ENCODE measurements around the gene SPINK8.

- TF ChIP-seq, protein P1, sequence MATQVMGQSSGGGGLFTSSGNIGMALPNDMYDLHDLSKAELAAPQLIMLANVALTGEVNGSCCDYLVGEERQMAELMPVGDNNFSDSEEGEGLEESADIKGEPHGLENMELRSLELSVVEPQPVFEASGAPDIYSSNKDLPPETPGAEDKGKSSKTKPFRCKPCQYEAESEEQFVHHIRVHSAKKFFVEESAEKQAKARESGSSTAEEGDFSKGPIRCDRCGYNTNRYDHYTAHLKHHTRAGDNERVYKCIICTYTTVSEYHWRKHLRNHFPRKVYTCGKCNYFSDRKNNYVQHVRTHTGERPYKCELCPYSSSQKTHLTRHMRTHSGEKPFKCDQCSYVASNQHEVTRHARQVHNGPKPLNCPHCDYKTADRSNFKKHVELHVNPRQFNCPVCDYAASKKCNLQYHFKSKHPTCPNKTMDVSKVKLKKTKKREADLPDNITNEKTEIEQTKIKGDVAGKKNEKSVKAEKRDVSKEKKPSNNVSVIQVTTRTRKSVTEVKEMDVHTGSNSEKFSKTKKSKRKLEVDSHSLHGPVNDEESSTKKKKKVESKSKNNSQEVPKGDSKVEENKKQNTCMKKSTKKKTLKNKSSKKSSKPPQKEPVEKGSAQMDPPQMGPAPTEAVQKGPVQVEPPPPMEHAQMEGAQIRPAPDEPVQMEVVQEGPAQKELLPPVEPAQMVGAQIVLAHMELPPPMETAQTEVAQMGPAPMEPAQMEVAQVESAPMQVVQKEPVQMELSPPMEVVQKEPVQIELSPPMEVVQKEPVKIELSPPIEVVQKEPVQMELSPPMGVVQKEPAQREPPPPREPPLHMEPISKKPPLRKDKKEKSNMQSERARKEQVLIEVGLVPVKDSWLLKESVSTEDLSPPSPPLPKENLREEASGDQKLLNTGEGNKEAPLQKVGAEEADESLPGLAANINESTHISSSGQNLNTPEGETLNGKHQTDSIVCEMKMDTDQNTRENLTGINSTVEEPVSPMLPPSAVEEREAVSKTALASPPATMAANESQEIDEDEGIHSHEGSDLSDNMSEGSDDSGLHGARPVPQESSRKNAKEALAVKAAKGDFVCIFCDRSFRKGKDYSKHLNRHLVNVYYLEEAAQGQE (IDR thresholded peaks at IDR 0.05), result no peak
- TF ChIP-seq, protein P2, sequence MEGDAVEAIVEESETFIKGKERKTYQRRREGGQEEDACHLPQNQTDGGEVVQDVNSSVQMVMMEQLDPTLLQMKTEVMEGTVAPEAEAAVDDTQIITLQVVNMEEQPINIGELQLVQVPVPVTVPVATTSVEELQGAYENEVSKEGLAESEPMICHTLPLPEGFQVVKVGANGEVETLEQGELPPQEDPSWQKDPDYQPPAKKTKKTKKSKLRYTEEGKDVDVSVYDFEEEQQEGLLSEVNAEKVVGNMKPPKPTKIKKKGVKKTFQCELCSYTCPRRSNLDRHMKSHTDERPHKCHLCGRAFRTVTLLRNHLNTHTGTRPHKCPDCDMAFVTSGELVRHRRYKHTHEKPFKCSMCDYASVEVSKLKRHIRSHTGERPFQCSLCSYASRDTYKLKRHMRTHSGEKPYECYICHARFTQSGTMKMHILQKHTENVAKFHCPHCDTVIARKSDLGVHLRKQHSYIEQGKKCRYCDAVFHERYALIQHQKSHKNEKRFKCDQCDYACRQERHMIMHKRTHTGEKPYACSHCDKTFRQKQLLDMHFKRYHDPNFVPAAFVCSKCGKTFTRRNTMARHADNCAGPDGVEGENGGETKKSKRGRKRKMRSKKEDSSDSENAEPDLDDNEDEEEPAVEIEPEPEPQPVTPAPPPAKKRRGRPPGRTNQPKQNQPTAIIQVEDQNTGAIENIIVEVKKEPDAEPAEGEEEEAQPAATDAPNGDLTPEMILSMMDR (IDR thresholded peaks at IDR 0.05; ENCODE audit: low read depth, low read length, missing input control), result no peak
- TF ChIP-seq, protein P3, sequence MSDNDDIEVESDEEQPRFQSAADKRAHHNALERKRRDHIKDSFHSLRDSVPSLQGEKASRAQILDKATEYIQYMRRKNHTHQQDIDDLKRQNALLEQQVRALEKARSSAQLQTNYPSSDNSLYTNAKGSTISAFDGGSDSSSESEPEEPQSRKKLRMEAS (IDR thresholded peaks at IDR 0.05), result no peak
- TF ChIP-seq TAF1 (conservative IDR thresholded peaks at IDR 0.05) (no peak), EGR1 (IDR thresholded peaks at IDR 0.05; ENCODE audit: low read depth in 2 of 2) (no peak), HNF4A (conservative IDR thresholded peaks at IDR 0.05) (no peak), YY1 (IDR thresholded peaks at IDR 0.05) (no peak)
Observed at GRCh38 chr3:48276911-48277641, 56.4 kb downstream of the SPINK8 start.

All from liver (tissue), 3 donors.